ENCODE data around the gene SRGAP2. TPM values are rescaled to one million over a fixed set of nuclear protein-coding genes. Genes with fewer than 3 reads are reported as not detected.
"Not testable (repeated sequence)": the region's sequence is repeated elsewhere in the genome, so short reads cannot be mapped to it uniquely, and the experiment has no call there.

Gene SRGAP2
- total RNA-seq, 1 experiment from 2014 or later = 36.5 TPM

DNA sequence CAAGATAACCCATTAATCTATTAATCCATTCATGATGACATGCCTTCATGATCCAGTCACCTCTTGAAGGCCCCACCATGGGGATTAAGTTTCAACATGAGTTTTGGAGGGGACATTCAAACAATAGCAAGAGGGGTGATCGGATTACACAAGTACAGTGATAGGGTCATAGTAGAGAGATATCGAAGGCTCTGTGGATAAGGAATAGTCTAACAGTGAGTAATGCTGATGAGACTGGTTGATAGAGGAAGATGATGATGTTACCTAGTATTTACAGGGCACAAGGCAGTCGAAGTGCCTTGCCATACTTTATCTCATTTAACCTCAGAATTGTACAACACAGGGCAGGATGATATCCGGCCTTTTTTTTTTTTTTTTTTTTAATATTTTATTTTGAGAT is 18.2 kb downstream of the SRGAP2 start:
- H3K4me2 ChIP-seq (ENCODE audit: insufficient read depth, insufficient read length, low read length); H3K23me2 ChIP-seq (ENCODE audit: insufficient read length, low read depth, low read length, poor library complexity, severe bottlenecking); H3K4me1 ChIP-seq (ENCODE audit: insufficient read depth, low read length); H3K36me3 Mint-ChIP-seq (ENCODE audit: insufficient read depth in 1 of 3, low read depth in 3 of 3); H3K27me3 Mint-ChIP-seq (ENCODE audit: low read depth); H3K9ac ChIP-seq (ENCODE audit: extremely low read depth, insufficient read length, low read length); H2BK5ac ChIP-seq (ENCODE audit: insufficient read length, low read length); DNase-seq; H2BK120ac ChIP-seq (ENCODE audit: low read depth, low read length, poor library complexity, severe bottlenecking); H3K4ac ChIP-seq (ENCODE audit: low read depth, low read length); H2BK12ac ChIP-seq (ENCODE audit: insufficient read length, low read depth, low read length); H2AFZ ChIP-seq (ENCODE audit: low read length); H3K56ac ChIP-seq (ENCODE audit: insufficient read length, low read depth, low read length); H2AK5ac ChIP-seq (ENCODE audit: insufficient read length, low read length); H3K27me3 ChIP-seq (ENCODE audit: insufficient read depth, low read length); H3K79me2 ChIP-seq (ENCODE audit: insufficient read depth, low read length); H3K4me3 Mint-ChIP-seq; H4K91ac ChIP-seq (ENCODE audit: insufficient read length, low read depth, low read length); H3K23ac ChIP-seq (ENCODE audit: insufficient read length, low read depth, low read length); H4K8ac ChIP-seq (replicated peaks; ENCODE audit: insufficient read length, low read depth, low read length); H3K27ac Mint-ChIP-seq; H3K9me3 Mint-ChIP-seq; H3K4me1 Mint-ChIP-seq; H4K5ac ChIP-seq (ENCODE audit: insufficient read length, low read depth, low read length); H3K27ac ChIP-seq (ENCODE audit: insufficient read length, low read depth, low read length); H3T11ph ChIP-seq (ENCODE audit: low read length); H3K14ac ChIP-seq (ENCODE audit: insufficient read depth, low read length); H2BK15ac ChIP-seq (ENCODE audit: low read depth, low read length); H3K9me3 ChIP-seq (ENCODE audit: control insufficient read depth, low read depth, low read length); H3K79me1 ChIP-seq (ENCODE audit: insufficient read depth, low read depth, low read length, poor library complexity, severe bottlenecking); H3K18ac ChIP-seq (ENCODE audit: insufficient read length, low read depth, low read length); H2BK20ac ChIP-seq (ENCODE audit: low read depth, low read length, poor library complexity, severe bottlenecking); H4K20me1 ChIP-seq (ENCODE audit: control insufficient read depth, insufficient read depth, insufficient read length): not testable (repeated sequence)
- WGBS (ENCODE audit: extremely low coverage, insufficient read length, low lambda C conversion rate) = no CpG with 5 or more reads among the region's 4 CpGs

DNA sequence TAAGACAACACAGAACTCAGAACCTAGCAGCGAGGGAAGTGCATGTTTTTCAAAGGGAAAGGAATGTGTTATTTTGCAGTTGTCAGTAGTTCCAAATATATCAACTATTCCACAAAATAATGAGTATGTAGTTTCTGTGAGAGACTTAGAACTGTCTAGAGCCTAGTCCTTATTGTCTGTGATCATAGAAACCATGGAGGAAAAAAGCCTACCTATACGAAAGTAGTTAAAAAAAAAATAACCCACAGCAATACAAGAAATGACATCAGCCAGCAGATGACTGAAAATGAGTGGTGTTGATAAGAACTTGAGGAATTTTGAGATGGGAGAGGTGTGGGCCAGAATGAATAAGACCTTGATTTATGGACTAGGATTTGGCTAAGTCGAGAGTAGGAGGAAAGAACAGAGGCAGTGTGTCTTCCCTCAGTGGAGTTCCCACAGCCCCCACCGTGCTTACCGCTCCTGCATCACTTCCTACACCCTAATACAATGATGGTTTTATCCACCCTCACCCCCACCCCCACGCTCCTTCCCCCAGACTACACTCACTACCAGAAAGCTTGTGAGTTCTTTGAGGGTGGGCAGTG is 20.9 kb downstream of the SRGAP2 start:
- H2BK20ac ChIP-seq (ENCODE audit: low read depth, low read length, poor library complexity, severe bottlenecking); H3K79me2 ChIP-seq (ENCODE audit: insufficient read depth, low read length); H4K8ac ChIP-seq (replicated peaks; ENCODE audit: insufficient read length, low read depth, low read length); H2BK12ac ChIP-seq (ENCODE audit: insufficient read length, low read depth, low read length); H3K4me3 Mint-ChIP-seq; H4K5ac ChIP-seq (ENCODE audit: insufficient read length, low read depth, low read length); H3K4me2 ChIP-seq (ENCODE audit: insufficient read depth, insufficient read length, low read length); H3T11ph ChIP-seq (ENCODE audit: low read length); H3K36me3 Mint-ChIP-seq (ENCODE audit: insufficient read depth in 1 of 3, low read depth in 3 of 3); H2BK120ac ChIP-seq (ENCODE audit: low read depth, low read length, poor library complexity, severe bottlenecking); H2BK15ac ChIP-seq (ENCODE audit: low read depth, low read length); H3K9ac ChIP-seq (ENCODE audit: extremely low read depth, insufficient read length, low read length); H3K4ac ChIP-seq (ENCODE audit: low read depth, low read length); H3K27ac Mint-ChIP-seq; H3K4me1 Mint-ChIP-seq; H4K20me1 ChIP-seq (ENCODE audit: control insufficient read depth, insufficient read depth, insufficient read length); H3K27me3 ChIP-seq (ENCODE audit: insufficient read depth, low read length); H2BK5ac ChIP-seq (ENCODE audit: insufficient read length, low read length); H3K4me1 ChIP-seq (ENCODE audit: insufficient read depth, low read length); H2AFZ ChIP-seq (ENCODE audit: low read length); H3K79me1 ChIP-seq (ENCODE audit: insufficient read depth, low read depth, low read length, poor library complexity, severe bottlenecking); H4K91ac ChIP-seq (ENCODE audit: insufficient read length, low read depth, low read length); H3K27ac ChIP-seq (ENCODE audit: insufficient read length, low read depth, low read length); DNase-seq; H3K14ac ChIP-seq (ENCODE audit: insufficient read depth, low read length); H3K9me3 Mint-ChIP-seq; H2AK5ac ChIP-seq (ENCODE audit: insufficient read length, low read length); H3K23me2 ChIP-seq (ENCODE audit: insufficient read length, low read depth, low read length, poor library complexity, severe bottlenecking); H3K56ac ChIP-seq (ENCODE audit: insufficient read length, low read depth, low read length); H3K27me3 Mint-ChIP-seq (ENCODE audit: low read depth); H3K18ac ChIP-seq (ENCODE audit: insufficient read length, low read depth, low read length); H3K23ac ChIP-seq (ENCODE audit: insufficient read length, low read depth, low read length); H3K9me3 ChIP-seq (ENCODE audit: control insufficient read depth, low read depth, low read length): not testable (repeated sequence)
- no CpG with 5 or more reads among the region's 6 CpGs for WGBS (ENCODE audit: extremely low coverage, insufficient read length, low lambda C conversion rate)

Measured in H9 (cell line).